CD4-positive, alpha-beta T cell (primary cell): ENCODE results near the gene SYT14. TPM values are rescaled to one million over a fixed set of nuclear protein-coding genes. Genes with fewer than 3 reads are reported as not detected.
"Not testable (repeated sequence)": the region's sequence is repeated elsewhere in the genome, so short reads cannot be mapped to it uniquely, and the experiment has no call there.

ENCODE experiments used
- ATAC-seq: fragments of 200-7000 bp; cut with Tn5 transposase; one replicate; pipeline ENCODE4 v1.10.0; 2022; ENCODE audit warnings: mild to moderate bottlenecking; ENCODE audit not compliant: poor library complexity
- CTCF ChIA-PET: fragments of 350-600 bp; sonication (Branson Sonifier 250); formaldehyde crosslinking; loops from one replicate; lab custom pipeline; 2021; ENCODE audit warnings: antibody characterized with exemption, inconsistent platforms; lab: Charles Lee
- POLR2A ChIA-PET: fragments of 350-600 bp; sonication (Branson Sonifier 250); formaldehyde crosslinking; loops from one replicate; lab custom pipeline; 2021; ENCODE audit warnings: antibody characterized with exemption, inconsistent platforms; lab: Charles Lee
- DNase-seq, 14 experiments: peaks; one replicate each; pipeline ENCODE4 v3.0.0-alpha.2; 2013 to 2020; ENCODE audit warnings: mixed read lengths in 2 of 14
- H3K27ac ChIP-seq, 2 donors: one replicate each; pipeline versions ENCODE4 v1.5.1 to v1.7.0; 2013; ENCODE audit warnings: low read length in 2 of 2, low read depth in 1 of 2, mild to moderate bottlenecking in 1 of 2
- H3K27me3 ChIP-seq, 2 experiments: 1 replicate in 1 of 2; 2 replicates in 1 of 2; pipeline versions ENCODE4 v1.6.1 to v1.7.0; 2013; ENCODE audit warnings: low read length in 2 of 2, control low read depth in 1 of 2, mild to moderate bottlenecking in 1 of 2, moderate library complexity in 1 of 2; ENCODE audit not compliant: insufficient read depth in 2 of 2, control insufficient read depth in 1 of 2
- H3K36me3 ChIP-seq: one replicate; pipeline ENCODE4 v1.6.1; 2013; ENCODE audit warnings: low read length, control low read depth; ENCODE audit not compliant: insufficient read depth
- H3K4me1 ChIP-seq: one replicate; pipeline ENCODE4 v1.6.1; 2013; ENCODE audit warnings: low read length, control low read depth; ENCODE audit not compliant: insufficient read depth
- H3K4me3 ChIP-seq: one replicate; pipeline ENCODE4 v1.5.1; 2013; ENCODE audit warnings: mild to moderate bottlenecking, low read length, moderate library complexity
- H3K9me3 ChIP-seq, 2 experiments: 1 replicate in 1 of 2; 2 replicates in 1 of 2; pipeline versions ENCODE4 v1.6.1 to v1.7.0; 2013; ENCODE audit warnings: low read length in 2 of 2, mild to moderate bottlenecking in 2 of 2, control low read depth in 1 of 2, moderate library complexity in 1 of 2; ENCODE audit not compliant: control insufficient read depth in 1 of 2, insufficient read depth in 1 of 2
- H3K27ac Mint-ChIP-seq: one replicate; pipeline ENCODE4 v1.8.0; 2020; ENCODE audit warnings: mixed read lengths
- H3K27me3 Mint-ChIP-seq: one replicate; pipeline ENCODE4 v1.8.0; 2021; ENCODE audit warnings: mixed read lengths
- H3K36me3 Mint-ChIP-seq: one replicate; pipeline ENCODE4 v1.8.0; 2021; ENCODE audit warnings: low read depth, mixed read lengths
- H3K4me1 Mint-ChIP-seq: one replicate; pipeline ENCODE4 v1.8.0; 2021; ENCODE audit warnings: low read depth, mixed read lengths
- H3K4me3 Mint-ChIP-seq: one replicate; pipeline ENCODE4 v1.8.0; 2020; ENCODE audit warnings: mild to moderate bottlenecking, mixed read lengths
- H3K9me3 Mint-ChIP-seq: one replicate; pipeline ENCODE4 v1.8.0; 2020; ENCODE audit warnings: mixed read lengths
- CTCF ChIP-seq: fragments of 200-600 bp; IDR thresholded peaks from one replicate; pipeline ENCODE4 v1.8.0; 2022; ENCODE audit warnings: antibody characterized with exemption, mild to moderate bottlenecking
- intact Hi-C, 2 experiments: fragments of 100-400 bp; cut with DNase I in 1 of 2; cut with micrococcal nuclease in 1 of 2; formaldehyde crosslinking; loops; one replicate each; pipeline versions ENCODE4 v1.15.1 to v1.9.0; 2023 to 2025; cut with DNase I, micrococcal nuclease
- total RNA-seq, 174 experiments: library from RNA in 2 of 174; stranded (reverse) in 2 of 174; gene quantifications; one replicate each; pipeline ENCODE4 v1.2.3 and lab custom pipeline; 2021 to 2026

Gene SYT14
- total RNA-seq, 2 experiments from 2014 or later = not detected

- no peak overlapping the region for H3K27ac Mint-ChIP-seq
- intact Hi-C loops = no loop called here
- CTCF ChIA-PET = no interaction called here
Measured at GRCh38 chr1:209965996-209966395, 28.0 kb downstream of the SYT14 start.

GRCh38 chr1:209978721-209979120 lies 40.7 kb downstream of the SYT14 start:
- ATAC-seq, POLR2A ChIA-PET, H3K27me3 ChIP-seq, H3K9me3 ChIP-seq, H3K4me1 Mint-ChIP-seq, DNase-seq, H3K27ac ChIP-seq, H3K4me1 ChIP-seq, H3K27ac Mint-ChIP-seq, H3K36me3 Mint-ChIP-seq, H3K4me3 ChIP-seq, H3K4me3 Mint-ChIP-seq, CTCF ChIA-PET, H3K9me3 Mint-ChIP-seq, H3K36me3 ChIP-seq, intact Hi-C loops: not testable (repeated sequence)
- peaks cover 27% of the 10 kb centered on the region for H3K27me3 Mint-ChIP-seq

More at GRCh38 chr1:209965996-209966395, 28.0 kb downstream of the SYT14 start:
- Histone ChIP-seq H3K27ac (no peak overlapping the region), H3K4me1 (no peaks in the 10 kb centered on the region), H3K36me3 (no peaks in the 10 kb centered on the region), H3K4me3 (no peak overlapping the region), H3K9me3 (no peaks in the 10 kb centered on the region), H3K27me3 (no peaks in the 10 kb centered on the region)
- no peak for TF ChIP-seq CTCF
- Mint-ChIP-seq H3K4me1 (no peaks in the 10 kb centered on the region), H3K27me3 (peaks cover 8% of the 10 kb centered on the region), H3K9me3 (peaks cover 2% of the 10 kb centered on the region), H3K36me3 (no peaks in the 10 kb centered on the region), H3K4me3 (no peak overlapping the region)
- POLR2A ChIA-PET = no interaction called here
- no peak for DNase-seq
- no peak for ATAC-seq

GRCh38 chr1:209983953-209984352 lies 45.9 kb downstream of the SYT14 start:
- peaks cover 5 to 18% of the 10 kb centered on the region in 2 experiments for H3K9me3 ChIP-seq
- ChIA-PET POLR2A (no interaction called here), CTCF (no interaction called here)
- H3K27me3 ChIP-seq = peaks cover 2 to 8% of the 10 kb centered on the region in 2 experiments
- Mint-ChIP-seq H3K27me3 (peaks cover 45% of the 10 kb centered on the region), H3K27ac (no peak overlapping the region), H3K36me3 (no peaks in the 10 kb centered on the region), H3K4me1 (no peaks in the 10 kb centered on the region), H3K9me3 (peaks cover 4% of the 10 kb centered on the region), H3K4me3 (no peak overlapping the region)
- H3K27ac ChIP-seq = no peak overlapping the region
- intact Hi-C loops = loop anchor here in 1 of 2 experiments (10.0 kb wide), 1 partner anchor 409 kb away; no protein-coding TSS in a partner anchor
- TF ChIP-seq CTCF = no peak
- DNase-seq = no peak
- no peaks in the 10 kb centered on the region for H3K4me1 ChIP-seq
- no peak for ATAC-seq
- H3K36me3 ChIP-seq = no peaks in the 10 kb centered on the region
- no peak overlapping the region for H3K4me3 ChIP-seq

DNA sequence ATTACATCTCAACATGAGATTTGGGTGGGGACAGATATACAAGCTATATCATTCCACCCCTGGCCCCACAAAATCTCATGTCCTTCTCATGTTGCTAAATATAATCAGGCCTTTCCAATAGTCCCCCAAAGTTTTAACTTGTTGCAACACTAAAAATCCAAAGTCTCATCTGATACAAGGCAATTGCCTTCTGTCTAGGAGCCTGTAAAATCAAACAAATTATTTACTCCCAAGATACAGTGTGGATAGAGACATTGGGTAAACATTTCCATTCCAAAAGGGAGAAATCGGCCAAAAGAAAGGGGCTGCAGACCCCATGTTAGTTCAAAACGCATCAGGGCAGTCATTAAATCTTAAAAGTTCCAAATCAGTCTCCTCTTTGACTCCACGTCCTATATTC lies 47.0 kb downstream of the SYT14 start:
- no peaks in the 10 kb centered on the region for H3K4me1 Mint-ChIP-seq
- Histone ChIP-seq H3K4me1 (no peaks in the 10 kb centered on the region), H3K36me3 (no peaks in the 10 kb centered on the region), H3K27me3 (peaks cover 2 to 8% of the 10 kb centered on the region in 2 experiments), H3K9me3 (peaks cover 5 to 18% of the 10 kb centered on the region in 2 experiments), H3K27ac (no peak overlapping the region), H3K4me3 (no peak overlapping the region)
- no peak overlapping the region for H3K4me3 Mint-ChIP-seq
- intact Hi-C loops = loop anchor here in 1 of 2 experiments (10.0 kb wide), 1 partner anchor 410 kb away; no protein-coding TSS in a partner anchor
- CTCF ChIA-PET = no interaction called here
- peaks cover 37% of the 10 kb centered on the region for H3K27me3 Mint-ChIP-seq
- no peak for DNase-seq
- H3K9me3 Mint-ChIP-seq = peaks cover 4% of the 10 kb centered on the region
- no peaks in the 10 kb centered on the region for H3K36me3 Mint-ChIP-seq
- TF ChIP-seq CTCF = no peak
- POLR2A ChIA-PET = no interaction called here
- no peak for ATAC-seq
- no peak overlapping the region for H3K27ac Mint-ChIP-seq
